Upper lobe of left lung (tissue), 6 donors: ENCODE measurements around the gene TLE1. TPM values are rescaled to one million over a fixed set of nuclear protein-coding genes. Genes with fewer than 3 reads are reported as not detected.
"Not testable (repeated sequence)": the region's sequence is repeated elsewhere in the genome, so short reads cannot be mapped to it uniquely, and the experiment has no call there.

Experiments used
- ATAC-seq, 2 donors: fragments of 200-7000 bp; cut with Tn5 transposase; one replicate each; pipeline ENCODE4 v1.9.1; 2022; ENCODE audit warnings: mild to moderate bottlenecking in 2 of 2, moderate library complexity in 2 of 2; ENCODE audit not compliant: low FRiP score in 2 of 2
- DNase-seq, 2 donors: peaks; one replicate each; pipeline ENCODE4 v3.0.0-alpha.2; 2019 to 2020
- H3K27ac ChIP-seq, 4 donors: fragments of 200-600 bp; sonication (generic); one replicate each; pipeline ENCODE4 v1.5.1; 2016 to 2019
- H3K27me3 ChIP-seq, 4 donors: fragments of 200-600 bp; sonication (generic); one replicate each; pipeline ENCODE4 v1.5.1; 2017 to 2019
- H3K36me3 ChIP-seq, 4 donors: fragments of 200-600 bp; sonication (generic); one replicate each; pipeline ENCODE4 v1.5.1; 2016 to 2019
- H3K4me1 ChIP-seq, 4 donors: fragments of 200-600 bp; sonication (generic); one replicate each; pipeline ENCODE4 v1.5.1; 2018 to 2019
- H3K4me3 ChIP-seq, 4 donors: fragments of 200-600 bp; sonication (generic); one replicate each; pipeline ENCODE4 v1.5.1; 2017 to 2019; ENCODE audit warnings: mild to moderate bottlenecking in 2 of 4, moderate library complexity in 1 of 4
- H3K9me3 ChIP-seq, 4 donors: fragments of 200-600 bp; sonication (generic); one replicate each; pipeline ENCODE4 v1.5.1; 2018 to 2019
- EP300 ChIP-seq, 4 donors: sonication (generic); formaldehyde crosslinking; IDR thresholded peaks; one replicate each; pipeline ENCODE4 v1.5.1; 2017; ENCODE audit warnings: antibody characterized with exemption in 4 of 4, control low read depth in 2 of 4
- POLR2A ChIP-seq, 4 donors: fragments of 450-650 bp; IDR thresholded peaks; one replicate each; pipeline ENCODE4 v1.5.1; 2016 to 2017; ENCODE audit warnings: antibody characterized with exemption in 4 of 4, mild to moderate bottlenecking in 2 of 4
- POLR2AphosphoS5 ChIP-seq, 2 donors: sonication (generic); formaldehyde crosslinking; IDR thresholded peaks; one replicate each; pipeline ENCODE4 v1.5.1; 2017; ENCODE audit warnings: antibody characterized with exemption in 2 of 2
- WGBS, 2 donors: methylation state at CpG; one replicate each; pipeline ENCODE4 v1.1.5; 2017 to 2018; 5-methylcytosine and 5-hydroxymethylcytosine counted together
- total RNA-seq, 6 donors: library from RNA; depleted of rRNA in 4 of 6; stranded (reverse); fragments of >200 nt in 4 of 6; gene quantifications; one replicate each; pipeline versions ENCODE4 v1.1.0 to v1.2.1, GENCODE V29; 2016 to 2021
- TF ChIP-seq, protein P1 (sequence below), 6 experiments: fragments of 450-650 bp in 4 of 6; fragments of 200-600 bp in 2 of 6; sonication (generic) in 2 of 6; IDR thresholded peaks; one replicate each; pipeline ENCODE4 v1.5.1; 2016 to 2019; ENCODE audit warnings: antibody characterized with exemption in 6 of 6
- donor health status: DM: no; HTN: no; CAD: no; lungs with moderate emphysema.
- donor health status: DM: no; HTN: yes; CAD: no; lungs with severe emphysema.

The TLE1 gene
- total RNA-seq, 6 donors from 2014 or later: 17.3 to 55.5 (median 27.6) TPM

DNA sequence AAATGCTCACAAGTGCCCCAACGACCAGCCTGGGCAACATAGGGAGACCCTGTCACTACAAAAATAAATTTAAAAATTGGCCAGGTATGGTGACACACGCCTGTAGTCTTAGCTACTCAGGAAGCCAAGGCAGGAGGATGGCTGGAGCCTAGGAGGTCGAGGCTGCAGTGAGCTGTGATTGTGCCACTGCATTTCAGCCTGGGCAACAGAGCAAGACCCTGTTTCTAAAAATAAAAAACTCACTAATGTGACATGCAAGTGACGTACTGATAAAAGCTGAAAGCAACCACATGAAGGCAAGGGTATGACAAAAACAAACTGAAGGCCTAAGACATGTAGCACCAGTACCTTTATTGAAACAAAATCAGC, 81.1 kb downstream of the TLE1 start:
- Histone ChIP-seq H3K4me3 (no peak overlapping the region), H3K27me3 (no peaks in the 10 kb centered on the region), H3K36me3 (peaks cover 0 to 55% (median 22%) of the 10 kb centered on the region in 4 donors), H3K27ac (no peak overlapping the region), H3K9me3 (no peaks in the 10 kb centered on the region), H3K4me1 (peaks cover 9 to 17% (median 13%) of the 10 kb centered on the region in 4 donors)
- no peak for ATAC-seq
- no peak for DNase-seq
- 80 to 87% methylated on average over 4 of the region's 4 CpGs for WGBS, 2 donors
- TF ChIP-seq EP300 (IDR thresholded peaks at IDR 0.05): no peak
- TF ChIP-seq POLR2A (IDR thresholded peaks at IDR 0.05): no peak
- no peak for TF ChIP-seq POLR2AphosphoS5 (IDR thresholded peaks at IDR 0.05)
- TF ChIP-seq, protein P1, sequence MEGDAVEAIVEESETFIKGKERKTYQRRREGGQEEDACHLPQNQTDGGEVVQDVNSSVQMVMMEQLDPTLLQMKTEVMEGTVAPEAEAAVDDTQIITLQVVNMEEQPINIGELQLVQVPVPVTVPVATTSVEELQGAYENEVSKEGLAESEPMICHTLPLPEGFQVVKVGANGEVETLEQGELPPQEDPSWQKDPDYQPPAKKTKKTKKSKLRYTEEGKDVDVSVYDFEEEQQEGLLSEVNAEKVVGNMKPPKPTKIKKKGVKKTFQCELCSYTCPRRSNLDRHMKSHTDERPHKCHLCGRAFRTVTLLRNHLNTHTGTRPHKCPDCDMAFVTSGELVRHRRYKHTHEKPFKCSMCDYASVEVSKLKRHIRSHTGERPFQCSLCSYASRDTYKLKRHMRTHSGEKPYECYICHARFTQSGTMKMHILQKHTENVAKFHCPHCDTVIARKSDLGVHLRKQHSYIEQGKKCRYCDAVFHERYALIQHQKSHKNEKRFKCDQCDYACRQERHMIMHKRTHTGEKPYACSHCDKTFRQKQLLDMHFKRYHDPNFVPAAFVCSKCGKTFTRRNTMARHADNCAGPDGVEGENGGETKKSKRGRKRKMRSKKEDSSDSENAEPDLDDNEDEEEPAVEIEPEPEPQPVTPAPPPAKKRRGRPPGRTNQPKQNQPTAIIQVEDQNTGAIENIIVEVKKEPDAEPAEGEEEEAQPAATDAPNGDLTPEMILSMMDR (IDR thresholded peaks at IDR 0.05): no peak

- H3K4me3 ChIP-seq: no peak overlapping the region
- ATAC-seq (no peak), DNase-seq (no peak)
- 55 to 75% methylated on average over 5 of the region's 5 CpGs for WGBS, 2 donors
- H3K9me3 ChIP-seq: no peaks in the 10 kb centered on the region
- no peak for TF ChIP-seq POLR2AphosphoS5 (IDR thresholded peaks at IDR 0.05)
- no peak for TF ChIP-seq EP300 (IDR thresholded peaks at IDR 0.05)
- TF ChIP-seq, protein P1 (IDR thresholded peaks at IDR 0.05): no peak
- no peak for TF ChIP-seq POLR2A (IDR thresholded peaks at IDR 0.05)
- H3K27me3 ChIP-seq: no peaks in the 10 kb centered on the region
- H3K27ac ChIP-seq: no peak overlapping the region
- peaks cover 9 to 17% (median 13%) of the 10 kb centered on the region in 4 donors for H3K4me1 ChIP-seq
- peaks cover 0 to 55% (median 22%) of the 10 kb centered on the region in 4 donors for H3K36me3 ChIP-seq
Measured at GRCh38 chr9:81607593-81608288, 81.6 kb downstream of the TLE1 start.

DNA sequence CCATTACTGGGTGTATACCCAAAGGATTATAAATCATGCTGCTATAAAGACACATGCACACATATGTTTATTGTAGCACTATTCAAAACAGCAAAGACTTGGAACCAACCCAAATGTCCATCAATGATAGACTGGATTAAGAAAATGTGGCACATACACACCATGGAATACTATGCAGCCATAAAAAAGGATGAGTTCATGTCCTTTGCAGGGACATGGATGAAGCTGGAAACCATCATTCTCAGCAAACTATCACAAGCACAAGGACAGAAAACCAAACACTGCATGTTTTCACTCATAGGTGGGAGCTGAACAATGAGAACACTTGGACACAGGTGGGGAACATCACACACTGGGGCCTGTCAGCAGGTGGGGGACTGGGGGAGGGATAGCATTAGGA, 83.1 kb downstream of the TLE1 start:
- not testable (repeated sequence) for H3K27ac ChIP-seq, DNase-seq

DNA sequence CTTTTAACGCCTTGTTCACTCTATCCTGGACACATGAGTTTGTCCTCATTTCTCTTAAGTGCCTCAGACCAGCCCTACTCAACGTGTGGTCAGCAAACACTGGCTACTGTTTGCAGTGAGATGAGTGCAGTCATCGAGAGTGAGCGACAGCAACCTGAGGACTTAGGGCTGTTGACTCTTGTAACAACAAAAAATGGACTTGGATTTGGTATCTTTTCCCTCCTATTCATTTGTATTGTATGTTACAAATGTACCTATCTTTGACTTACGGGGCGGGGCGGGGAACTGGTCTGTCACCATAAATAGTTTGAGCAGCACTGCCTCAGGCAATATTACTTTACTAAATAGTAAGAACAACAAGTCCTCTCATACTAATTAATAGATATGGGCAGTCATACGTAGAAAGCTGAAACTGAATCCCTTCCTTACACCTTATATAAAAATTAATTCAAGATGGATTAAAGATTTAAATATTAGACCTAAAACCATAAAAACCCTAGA, 84.1 kb downstream of the TLE1 start:
- Histone ChIP-seq H3K4me3 (no peak overlapping the region), H3K9me3 (no peaks in the 10 kb centered on the region), H3K27ac (no peak overlapping the region), H3K4me1 (peaks cover 4 to 13% (median 10%) of the 10 kb centered on the region in 4 donors), H3K27me3 (no peaks in the 10 kb centered on the region), H3K36me3 (peaks cover 0 to 31% (median 8%) of the 10 kb centered on the region in 4 donors)
- peak; percentile 67 to 92 for ATAC-seq
- DNase-seq: peak in 1 of 2 donors; percentile 70
- peak in 2 of 4 donors; percentile 22 to 48 for TF ChIP-seq EP300 (IDR thresholded peaks at IDR 0.05)
- peak in 1 of 2 donors; percentile 71 for TF ChIP-seq POLR2AphosphoS5 (IDR thresholded peaks at IDR 0.05)
- no peak for TF ChIP-seq POLR2A (IDR thresholded peaks at IDR 0.05)
- 65 to 75% methylated on average over 8 of the region's 8 CpGs for WGBS, 2 donors

More for the DNA sequence above, 83.1 kb downstream of the TLE1 start:
- not testable (repeated sequence) for ATAC-seq, H3K9me3 ChIP-seq, H3K4me3 ChIP-seq, H3K27me3 ChIP-seq
- H3K4me1 ChIP-seq: peaks cover 10 to 17% (median 13%) of the 10 kb centered on the region in 4 donors
- peaks cover 0 to 41% (median 14%) of the 10 kb centered on the region in 4 donors for H3K36me3 ChIP-seq

DNA sequence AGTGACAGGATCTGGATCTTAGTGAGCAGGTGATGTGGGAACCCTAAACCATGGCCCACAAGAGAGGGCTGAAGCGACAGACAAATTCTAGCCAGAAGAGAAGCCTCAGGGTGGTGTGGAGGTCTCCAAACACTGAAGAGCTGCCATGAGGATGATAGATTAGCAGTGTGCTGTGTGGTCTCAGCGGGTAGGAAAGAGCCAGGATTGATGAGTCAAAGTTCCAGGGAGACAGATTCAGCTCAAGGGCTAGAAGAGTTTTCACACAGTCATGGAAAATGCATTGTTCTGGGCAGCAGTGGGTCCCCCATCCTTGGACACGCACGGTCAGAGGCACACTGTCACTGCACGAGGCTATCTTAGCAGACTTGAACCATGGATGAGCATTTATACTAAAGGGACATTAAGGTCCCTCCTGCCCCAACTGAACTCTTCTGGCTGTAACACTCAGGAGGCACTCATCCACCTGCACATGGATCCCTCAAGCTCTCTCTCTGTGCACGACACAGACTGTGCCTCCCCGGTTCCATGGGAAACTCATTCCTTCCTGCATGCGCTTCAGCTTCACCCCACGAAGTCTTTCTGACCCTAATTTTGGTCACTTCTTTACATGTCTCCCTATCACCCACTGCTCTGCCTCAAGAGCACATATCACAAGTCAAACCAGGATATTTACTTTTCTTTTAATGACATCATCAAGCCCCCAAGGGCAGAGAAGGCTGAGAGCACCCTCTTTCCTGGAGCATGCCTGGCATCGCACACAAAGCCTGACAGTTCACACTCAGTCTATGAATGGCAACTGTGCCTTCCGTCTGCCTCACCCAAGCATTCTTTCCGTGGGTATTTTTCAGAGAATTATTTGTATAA, 84.8 kb downstream of the TLE1 start:
- TF ChIP-seq, protein P1 (IDR thresholded peaks at IDR 0.05): no peak
- peak in 1 of 2 donors; percentile 11 for TF ChIP-seq POLR2AphosphoS5 (IDR thresholded peaks at IDR 0.05)
- no peak overlapping the region for H3K4me3 ChIP-seq
- no peaks in the 10 kb centered on the region for H3K27me3 ChIP-seq
- H3K9me3 ChIP-seq: no peaks in the 10 kb centered on the region
- peak in 1 of 2 donors; percentile 63 for ATAC-seq
- no peak overlapping the region for H3K27ac ChIP-seq
- peaks cover 0 to 24% (median 5%) of the 10 kb centered on the region in 4 donors for H3K36me3 ChIP-seq
- 80 to 84% methylated on average over 12 of the region's 12 CpGs for WGBS, 2 donors
- DNase-seq: no peak
- H3K4me1 ChIP-seq: peaks cover 0 to 10% (median 6%) of the 10 kb centered on the region in 4 donors
